Heart left ventricle (tissue), 16 donors: ENCODE measurements around the gene TRMT2A. TPM values are rescaled to one million over a fixed set of nuclear protein-coding genes. Genes with fewer than 3 reads are reported as not detected.

Source experiments
- ATAC-seq, 4 donors: fragments of 200-7000 bp; cut with Tn5 transposase; one replicate each; pipeline ENCODE4 v1.9.1; 2020 to 2022; ENCODE audit warnings: moderate library complexity in 4 of 4, mild to moderate bottlenecking in 3 of 4, moderate number of reproducible peaks in 1 of 4
- DNase-seq, 5 donors: peaks; one replicate each; pipeline ENCODE4 v3.0.0-alpha.2; 2020
- H3K27ac ChIP-seq, 12 donors: fragments of 200-600 bp; sonication (generic) in 4 of 12; one replicate each; pipeline versions ENCODE4 v1.5.0 to v1.8.0; 2016 to 2022; ENCODE audit warnings: mild to moderate bottlenecking in 2 of 12
- H3K27me3 ChIP-seq, 9 donors: fragments of 200-600 bp; sonication (generic) in 2 of 9; one replicate each; pipeline versions ENCODE4 v1.5.1 to v1.8.0; 2016 to 2022; ENCODE audit warnings: mild to moderate bottlenecking in 3 of 9
- H3K36me3 ChIP-seq, 9 donors: fragments of 200-600 bp; sonication (generic) in 2 of 9; one replicate each; pipeline versions ENCODE4 v1.5.0 to v1.8.0; 2018 to 2022; ENCODE audit warnings: mild to moderate bottlenecking in 2 of 9
- H3K4me1 ChIP-seq, 12 donors: fragments of 200-600 bp; sonication (generic) in 4 of 12; one replicate each; pipeline versions ENCODE4 v1.5.0 to v1.8.0; 2016 to 2022; ENCODE audit warnings: mild to moderate bottlenecking in 3 of 12
- H3K4me3 ChIP-seq, 12 donors: fragments of 200-600 bp; sonication (generic) in 4 of 12; one replicate each; pipeline versions ENCODE4 v1.5.0 to v1.8.0; 2017 to 2022; ENCODE audit warnings: mild to moderate bottlenecking in 9 of 12, moderate library complexity in 4 of 12
- H3K9me3 ChIP-seq, 12 donors: fragments of 200-600 bp; sonication (generic) in 4 of 12; one replicate each; pipeline versions ENCODE4 v1.5.0 to v1.8.0; 2016 to 2022; ENCODE audit warnings: mild to moderate bottlenecking in 1 of 12
- POLR2A ChIP-seq, 2 donors: fragments of 450-650 bp; IDR thresholded peaks; one replicate each; pipeline ENCODE4 v1.6.1; 2017; ENCODE audit warnings: antibody characterized with exemption in 2 of 2, mild to moderate bottlenecking in 2 of 2, moderate library complexity in 2 of 2
- WGBS, 4 donors: extraction: QIAGEN DNeasy Blood & Tissue Kit in 2 of 4; methylation state at CpG; one replicate each; pipeline versions ENCODE4 v1.1.5 to v1.1.7; 2013 to 2018; 5-methylcytosine and 5-hydroxymethylcytosine counted together
- intact Hi-C, 10 donors: fragments of 100-400 bp; cut with DNase I; formaldehyde crosslinking; loops; one replicate each; pipeline versions ENCODE4 v1.11.1 to v1.14.2; 2022
- polyA plus RNA-seq, 2 donors: library from polyadenylated mRNA; stranded (reverse); fragments of 200-250 nt; gene quantifications; one replicate each; pipeline ENCODE4 v1.2.3, GENCODE V29; 2013
- total RNA-seq, 9 donors: library from RNA; depleted of rRNA in 2 of 9; stranded (reverse); fragments of >200 nt in 2 of 9; fragmentation: NEBNext Ultra II Directional in 3 of 9; extraction: Animal tissue kit (Norgen Biotek cat#: 25700) in 3 of 9; gene quantifications; one replicate each; pipeline versions ENCODE4 v1.1.0 to v1.2.4, GENCODE V29; 2016 to 2023
- TF ChIP-seq, protein P1 (sequence below), 12 donors: fragments of 200-600 bp; sonication (generic) in 4 of 12; IDR thresholded peaks; one replicate each; pipeline versions ENCODE4 v1.5.0 to v1.8.0; 2018 to 2022; ENCODE audit warnings: antibody characterized with exemption in 12 of 12, mild to moderate bottlenecking in 5 of 12
- donor health status: ischemic (EF 13 %, LVEDD 7.1; RV severe dilation, severe dysfunction).
- donor health status: healthy with polysubstance abuse.
- donor health status: DM: no; HTN: yes; CAD: no.
- donor health status: DM: no; HTN: no; CAD: no.
- donor health status: ischemic (EF 25% LVEDD 6.9; RV normal size, moderate dysfunction).
- donor health status: ischemic (EF 25% LVEDD 5.7; RV mildly dilated, moderate dysfunction).
- donor health status: healthy.
- donor health status: DM: yes; HTN: yes; CAD: no.
- donor health status: ischemic (EF 35%, LVEDD 5.7; RV mildly dilated, moderate dysfunction).
- donor health status: nonischemic (EF 11% LVEDD 7.7; RV severe dilation, severe dysfunction).
- donor health status: DM: yes; HTN: yes; CAD: no.
- donor health status: PGD.
- donor health status: ischemic (EF 29% LVEDD 5.4; RV normal size, mild dysfunction).
- donor health status: nonischemic (EF 23%, LVEDD 6.1; RV moderate dilation, normal function).

The TRMT2A gene
- total and polyA plus RNA-seq, 11 donors = 15.8 to 31.3 (median 20.2) TPM

DNA sequence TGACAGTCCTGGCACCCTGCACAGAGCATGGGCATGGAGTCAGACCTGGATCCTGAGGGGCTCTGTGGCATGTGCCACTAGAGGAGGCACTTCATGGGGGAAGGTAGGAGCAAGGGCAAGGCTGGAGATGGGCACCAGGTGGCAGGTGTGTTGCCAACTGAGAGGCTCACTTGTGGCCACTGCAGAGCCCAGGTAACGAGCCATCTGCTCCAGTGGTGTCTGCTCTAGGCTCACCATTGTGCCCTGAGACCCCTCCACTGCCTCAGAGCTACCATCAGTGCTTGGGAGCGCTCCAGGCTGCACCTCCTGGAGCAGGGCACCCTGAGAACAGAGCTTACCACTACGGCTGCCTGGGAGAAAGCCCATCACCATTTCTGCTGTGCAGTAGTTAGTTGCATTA is 13.3 kb upstream of the TRMT2A start:
- no peak for ATAC-seq
- peak overlapping the region in 8 of 12 donors; percentile 88 to 100 (median 100) for H3K4me3 ChIP-seq
- peak overlapping the region in 11 of 12 donors; percentile 94 to 100 (median 98) for H3K27ac ChIP-seq
- TF ChIP-seq POLR2A (IDR thresholded peaks at IDR 0.05) = no peak
- TF ChIP-seq, protein P1, sequence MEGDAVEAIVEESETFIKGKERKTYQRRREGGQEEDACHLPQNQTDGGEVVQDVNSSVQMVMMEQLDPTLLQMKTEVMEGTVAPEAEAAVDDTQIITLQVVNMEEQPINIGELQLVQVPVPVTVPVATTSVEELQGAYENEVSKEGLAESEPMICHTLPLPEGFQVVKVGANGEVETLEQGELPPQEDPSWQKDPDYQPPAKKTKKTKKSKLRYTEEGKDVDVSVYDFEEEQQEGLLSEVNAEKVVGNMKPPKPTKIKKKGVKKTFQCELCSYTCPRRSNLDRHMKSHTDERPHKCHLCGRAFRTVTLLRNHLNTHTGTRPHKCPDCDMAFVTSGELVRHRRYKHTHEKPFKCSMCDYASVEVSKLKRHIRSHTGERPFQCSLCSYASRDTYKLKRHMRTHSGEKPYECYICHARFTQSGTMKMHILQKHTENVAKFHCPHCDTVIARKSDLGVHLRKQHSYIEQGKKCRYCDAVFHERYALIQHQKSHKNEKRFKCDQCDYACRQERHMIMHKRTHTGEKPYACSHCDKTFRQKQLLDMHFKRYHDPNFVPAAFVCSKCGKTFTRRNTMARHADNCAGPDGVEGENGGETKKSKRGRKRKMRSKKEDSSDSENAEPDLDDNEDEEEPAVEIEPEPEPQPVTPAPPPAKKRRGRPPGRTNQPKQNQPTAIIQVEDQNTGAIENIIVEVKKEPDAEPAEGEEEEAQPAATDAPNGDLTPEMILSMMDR (IDR thresholded peaks at IDR 0.05) = no peak
- intact Hi-C loops = loop anchor here in 1 of 10 donors (5.0 kb wide), 1 partner anchor 113 kb away; the partner anchor contains the start of gene ARVCF
- 77 to 100% (median 82%) methylated on average over 1 to 3 of the region's 3 CpGs for WGBS, 4 donors
- peaks cover 0 to 25% (median 22%) of the 10 kb centered on the region in 9 donors for H3K36me3 ChIP-seq
- no peaks in the 10 kb centered on the region for H3K27me3 ChIP-seq
- DNase-seq = no peak
- H3K9me3 ChIP-seq = no peaks in the 10 kb centered on the region
- H3K4me1 ChIP-seq = peaks cover 6 to 45% (median 32%) of the 10 kb centered on the region in 12 donors

DNA sequence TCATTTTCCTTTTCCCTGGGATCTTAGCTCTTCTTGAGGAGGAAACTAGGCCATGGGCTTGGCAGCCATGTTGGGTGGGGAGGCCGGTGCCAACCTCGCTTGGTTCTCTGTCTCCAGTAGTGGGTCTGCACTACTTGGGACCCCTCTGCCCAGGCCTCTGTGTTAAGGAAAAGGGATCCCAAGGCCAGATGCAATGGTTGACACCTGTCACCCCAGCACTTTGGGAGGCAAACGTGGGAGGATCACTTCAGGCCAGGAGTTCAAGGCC is 12.7 kb upstream of the TRMT2A start:
- Histone ChIP-seq H3K27me3 (no peaks in the 10 kb centered on the region), H3K4me1 (peaks cover 3 to 39% (median 27%) of the 10 kb centered on the region in 12 donors), H3K36me3 (peaks cover 0 to 32% (median 22%) of the 10 kb centered on the region in 9 donors), H3K9me3 (no peaks in the 10 kb centered on the region), H3K4me3 (no peak overlapping the region), H3K27ac (no peak overlapping the region)
- WGBS, 4 donors = 68 to 87% (median 85%) methylated on average over 1 to 3 of the region's 3 CpGs
- no peak for DNase-seq
- intact Hi-C loops = loop anchor here in 4 of 10 donors (5.0 to 10.0 kb wide), 3 partner anchors 112 to 165 kb away; partner anchors contain the start of gene ARVCF (in 1 of the 4)
- ATAC-seq = no peak
- TF ChIP-seq POLR2A (IDR thresholded peaks at IDR 0.05) = no peak
- TF ChIP-seq, protein P1 (IDR thresholded peaks at IDR 0.05) = no peak

DNA sequence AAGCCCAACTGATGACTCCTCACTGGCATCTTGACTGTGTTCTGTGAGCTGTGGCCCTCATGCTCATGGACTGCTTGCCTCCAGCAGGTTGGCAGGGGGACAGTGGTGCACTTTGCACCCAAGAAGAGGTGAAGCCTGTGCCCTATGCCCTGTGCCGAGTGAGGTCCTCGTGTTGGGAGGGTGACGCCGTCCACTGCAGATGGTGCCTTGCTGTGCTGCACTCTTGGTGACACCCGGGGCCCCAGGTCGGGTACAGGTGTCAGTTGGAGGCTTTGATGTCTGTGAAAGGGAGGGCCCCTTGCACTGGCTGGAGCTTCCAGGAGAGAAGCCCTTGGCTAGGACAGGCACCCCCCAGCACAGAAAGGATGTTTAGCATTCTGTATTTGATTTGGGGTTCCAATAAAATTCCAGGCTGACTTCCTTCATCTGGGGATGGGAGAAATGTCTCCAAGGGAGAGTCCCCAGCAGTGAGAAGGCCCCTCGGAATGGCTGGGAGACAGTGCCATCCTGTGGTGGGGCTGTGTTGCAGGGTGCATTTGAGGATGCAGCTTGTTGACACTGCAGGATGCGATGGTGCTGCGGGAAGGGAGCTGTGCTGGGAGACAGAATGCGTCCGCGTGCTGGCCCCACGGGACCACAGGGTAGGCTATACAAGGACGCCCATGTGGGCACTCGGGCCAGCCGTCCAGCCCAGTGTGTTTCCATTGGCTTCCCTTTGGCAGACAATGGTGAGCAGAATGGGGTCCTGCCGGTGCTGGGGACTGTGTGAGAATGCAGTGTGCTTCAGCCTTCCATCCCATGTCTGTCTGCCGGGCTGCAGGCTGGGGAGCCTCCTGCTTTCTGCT is 12.1 kb upstream of the TRMT2A start:
- TF ChIP-seq, protein P1 (IDR thresholded peaks at IDR 0.05) = peak in 11 of 12 donors; percentile 11 to 40 (median 27)
- no peak for TF ChIP-seq POLR2A (IDR thresholded peaks at IDR 0.05)
- ATAC-seq (peak in 1 of 4 donors; percentile 4), DNase-seq (no peak)
- no peaks in the 10 kb centered on the region for H3K9me3 ChIP-seq
- no peak overlapping the region for H3K4me3 ChIP-seq
- H3K27ac ChIP-seq = no peak overlapping the region
- peaks cover 3 to 33% (median 23%) of the 10 kb centered on the region in 12 donors for H3K4me1 ChIP-seq
- intact Hi-C loops = loop anchor here in 4 of 10 donors (5.0 to 10.0 kb wide), 2 partner anchors 157 to 164 kb away; no protein-coding TSS in a partner anchor
- H3K36me3 ChIP-seq = peaks cover 0 to 35% (median 22%) of the 10 kb centered on the region in 9 donors
- no peaks in the 10 kb centered on the region for H3K27me3 ChIP-seq
- WGBS, 4 donors = 31 to 44% (median 39%) methylated on average over 13 to 18 of the region's 18 CpGs

DNA sequence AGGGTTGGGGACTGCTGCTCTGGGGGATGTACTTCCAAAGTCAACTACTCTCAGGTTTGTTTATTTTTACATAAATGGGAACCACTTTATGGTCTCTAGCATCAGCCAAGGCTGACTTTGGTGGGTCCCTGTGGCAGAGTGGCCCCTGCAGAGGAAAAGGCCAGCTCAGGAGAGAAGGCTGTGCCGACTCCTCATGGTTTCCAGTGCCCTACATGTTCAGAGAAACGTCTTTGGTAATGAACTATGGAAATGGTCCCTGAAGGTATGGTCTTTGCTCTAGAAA is 11.5 kb upstream of the TRMT2A start:
- intact Hi-C loops = loop anchor here in 4 of 10 donors (5.0 to 10.0 kb wide), 2 partner anchors 156 to 164 kb away; no protein-coding TSS in a partner anchor
- no peaks in the 10 kb centered on the region for H3K27me3 ChIP-seq
- TF ChIP-seq, protein P1 (IDR thresholded peaks at IDR 0.05) = no peak
- TF ChIP-seq POLR2A (IDR thresholded peaks at IDR 0.05) = no peak
- peaks cover 0 to 41% (median 27%) of the 10 kb centered on the region in 9 donors for H3K36me3 ChIP-seq
- H3K9me3 ChIP-seq = no peaks in the 10 kb centered on the region
- no peak overlapping the region for H3K4me3 ChIP-seq
- H3K27ac ChIP-seq = no peak overlapping the region
- no peak for ATAC-seq
- peaks cover 3 to 27% (median 17%) of the 10 kb centered on the region in 12 donors for H3K4me1 ChIP-seq
- 46 to 69% (median 64%) methylated on average over 2 of the region's 2 CpGs for WGBS, 4 donors
- no peak for DNase-seq
